ENCODE measurements around the gene DPP7.

DNA sequence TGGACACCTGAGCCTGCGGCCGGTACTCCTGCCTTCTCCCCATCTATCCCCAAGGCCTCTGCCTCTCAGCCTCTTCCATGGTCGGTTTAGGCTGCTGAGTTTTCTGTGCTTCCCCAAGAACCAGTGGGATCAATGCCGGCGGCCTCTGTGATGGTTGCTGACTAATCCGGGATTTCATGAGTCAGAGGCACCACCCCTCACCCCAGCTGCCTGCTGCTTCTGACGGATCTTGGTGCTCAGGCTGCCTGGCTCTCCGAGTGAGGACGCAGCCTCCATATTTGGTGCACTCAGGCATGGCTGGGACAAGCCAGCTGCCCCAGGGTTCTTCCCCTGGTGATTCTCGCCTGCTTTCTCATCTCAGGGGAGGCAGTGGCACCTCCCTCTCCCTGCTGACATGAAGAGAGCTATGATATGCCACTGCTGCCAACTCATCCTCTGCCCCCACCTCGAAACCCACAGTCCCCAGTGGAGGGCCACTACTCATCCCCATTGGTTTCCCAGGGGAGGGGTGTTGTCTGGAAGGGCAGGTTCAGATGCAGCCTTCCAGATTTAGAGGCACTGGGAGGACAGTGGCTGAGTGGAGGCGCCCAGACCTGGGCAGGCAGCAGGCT is 31.0 kb downstream of the DPP7 start:
- TF ChIP-seq, protein P1, sequence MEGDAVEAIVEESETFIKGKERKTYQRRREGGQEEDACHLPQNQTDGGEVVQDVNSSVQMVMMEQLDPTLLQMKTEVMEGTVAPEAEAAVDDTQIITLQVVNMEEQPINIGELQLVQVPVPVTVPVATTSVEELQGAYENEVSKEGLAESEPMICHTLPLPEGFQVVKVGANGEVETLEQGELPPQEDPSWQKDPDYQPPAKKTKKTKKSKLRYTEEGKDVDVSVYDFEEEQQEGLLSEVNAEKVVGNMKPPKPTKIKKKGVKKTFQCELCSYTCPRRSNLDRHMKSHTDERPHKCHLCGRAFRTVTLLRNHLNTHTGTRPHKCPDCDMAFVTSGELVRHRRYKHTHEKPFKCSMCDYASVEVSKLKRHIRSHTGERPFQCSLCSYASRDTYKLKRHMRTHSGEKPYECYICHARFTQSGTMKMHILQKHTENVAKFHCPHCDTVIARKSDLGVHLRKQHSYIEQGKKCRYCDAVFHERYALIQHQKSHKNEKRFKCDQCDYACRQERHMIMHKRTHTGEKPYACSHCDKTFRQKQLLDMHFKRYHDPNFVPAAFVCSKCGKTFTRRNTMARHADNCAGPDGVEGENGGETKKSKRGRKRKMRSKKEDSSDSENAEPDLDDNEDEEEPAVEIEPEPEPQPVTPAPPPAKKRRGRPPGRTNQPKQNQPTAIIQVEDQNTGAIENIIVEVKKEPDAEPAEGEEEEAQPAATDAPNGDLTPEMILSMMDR (IDR thresholded peaks at IDR 0.05), result no peak
- no peak for TF ChIP-seq POLR2A (IDR thresholded peaks at IDR 0.05)
- no peak for TF ChIP-seq POLR2AphosphoS5 (IDR thresholded peaks at IDR 0.05)
